BE2C (cell line): ENCODE results near the gene TBXA2R.

Experiments
- DNase-seq: peaks from one replicate; pipeline ENCODE4 v3.0.0-alpha.2; 2020
- H3K27me3 ChIP-seq: fragments of 250-450 bp; sonication (Bioruptor Pico); 2 replicates; pipeline ENCODE4 v1.5.1; 2020; ENCODE audit warnings: mild to moderate bottlenecking
- H3K36me3 ChIP-seq: fragments of 250-450 bp; sonication (Bioruptor Pico); 2 replicates; pipeline ENCODE4 v1.5.1; 2020; ENCODE audit warnings: mild to moderate bottlenecking
- H3K4me1 ChIP-seq: fragments of 250-450 bp; sonication (Bioruptor Pico); 2 replicates; pipeline ENCODE4 v1.5.1; 2020
- H3K4me3 ChIP-seq: 2 replicates; pipeline ENCODE4 v1.5.1; 2011; ENCODE audit warnings: low read depth, low read length
- H3K9me3 ChIP-seq: fragments of 250-450 bp; sonication (Bioruptor Pico); 2 replicates; pipeline ENCODE4 v1.5.1; 2020
- CTCF ChIP-seq: IDR thresholded peaks from 2 replicates; pipeline ENCODE4 v1.5.1; 2012; ENCODE audit warnings: mild to moderate bottlenecking, low read depth, low read length

TBXA2R gene

GRCh38 chr19:3595521-3596061 lies 11.1 kb downstream of the TBXA2R start:
- DNase-seq, result no peak
- TF ChIP-seq CTCF, result no peak
- H3K4me1 ChIP-seq, result no peaks in the 10 kb centered on the region
- H3K36me3 ChIP-seq, result no peaks in the 10 kb centered on the region
- peaks cover 31% of the 10 kb centered on the region for H3K27me3 ChIP-seq
- H3K9me3 ChIP-seq, result no peaks in the 10 kb centered on the region
- no peak overlapping the region for H3K4me3 ChIP-seq

- H3K4me3 ChIP-seq, result no peak overlapping the region
- H3K4me1 ChIP-seq, result no peaks in the 10 kb centered on the region
- H3K27me3 ChIP-seq, result peaks cover 36% of the 10 kb centered on the region
- TF ChIP-seq CTCF, result no peak
- DNase-seq, result no peak
- no peaks in the 10 kb centered on the region for H3K36me3 ChIP-seq
- H3K9me3 ChIP-seq, result no peaks in the 10 kb centered on the region; the same call in 1 of the 2 replicates
These were observed 13.5 kb downstream of the TBXA2R start for GRCh38 chr19:3593156-3593555.

- TF ChIP-seq CTCF, result no peak
- Histone ChIP-seq H3K4me1 (no peaks in the 10 kb centered on the region), H3K36me3 (no peaks in the 10 kb centered on the region), H3K4me3 (no peak overlapping the region), H3K9me3 (no peaks in the 10 kb centered on the region; the same call in 1 of the 2 replicates), H3K27me3 (peaks cover 40% of the 10 kb centered on the region)
- DNase-seq, result no peak
These were observed 14.6 kb downstream of the TBXA2R start for GRCh38 chr19:3591876-3592613.

GRCh38 chr19:3590991-3591659 lies 15.6 kb downstream of the TBXA2R start:
- Histone ChIP-seq H3K9me3 (no peaks in the 10 kb centered on the region; the same call in 1 of the 2 replicates), H3K4me1 (no peaks in the 10 kb centered on the region), H3K27me3 (peaks cover 46% of the 10 kb centered on the region), H3K36me3 (no peaks in the 10 kb centered on the region), H3K4me3 (no peak overlapping the region)
- no peak for TF ChIP-seq CTCF
- no peak for DNase-seq

GRCh38 chr19:3589949-3590348 lies 16.7 kb downstream of the TBXA2R start:
- DNase-seq, result no peak
- H3K27me3 ChIP-seq, result peaks cover 50% of the 10 kb centered on the region
- TF ChIP-seq CTCF, result no peak
- no peak overlapping the region for H3K4me3 ChIP-seq
- H3K9me3 ChIP-seq, result no peaks in the 10 kb centered on the region; the same call in 1 of the 2 replicates
- H3K4me1 ChIP-seq, result no peaks in the 10 kb centered on the region
- H3K36me3 ChIP-seq, result no peaks in the 10 kb centered on the region

GRCh38 chr19:3589439-3589838 lies 17.2 kb downstream of the TBXA2R start:
- no peak for TF ChIP-seq CTCF

More at GRCh38 chr19:3589439-3589838, 17.2 kb downstream of the TBXA2R start:
- Histone ChIP-seq H3K4me3 (no peak overlapping the region), H3K27me3 (peaks cover 47% of the 10 kb centered on the region), H3K36me3 (no peaks in the 10 kb centered on the region), H3K4me1 (no peaks in the 10 kb centered on the region), H3K9me3 (no peaks in the 10 kb centered on the region; the same call in 1 of the 2 replicates)
- no peak for DNase-seq
